T follicular helper cell (primary cell): Measurements from ENCODE around the gene LRP1B.
"Not testable (repeated sequence)": the region's sequence is repeated elsewhere in the genome, so short reads cannot be mapped to it uniquely, and the experiment has no call there.

ENCODE experiments used
- DNase-seq: peaks from one replicate; pipeline ENCODE4 v3.0.0-alpha.2; 2020; ENCODE audit warnings: low read depth

Gene LRP1B

DNA sequence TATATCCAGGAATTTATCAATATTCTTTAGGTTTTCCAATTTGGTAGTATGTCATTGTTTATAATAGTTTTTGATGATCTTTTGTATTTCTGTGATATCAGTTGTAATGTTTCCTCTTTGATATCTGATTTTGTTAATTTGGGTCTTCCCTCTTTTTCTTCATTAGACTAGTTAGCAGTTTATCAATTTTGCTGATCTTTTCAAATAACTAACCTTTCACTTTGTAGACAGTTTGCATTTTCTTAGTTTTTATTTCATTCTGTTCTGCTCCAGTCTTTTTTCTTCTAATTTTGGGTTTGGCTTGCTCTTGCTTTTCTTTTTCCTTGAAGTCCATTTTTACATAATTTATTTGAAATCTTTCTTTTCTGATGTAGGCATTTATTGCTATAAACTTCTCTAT is 824.4 kb downstream of the LRP1B start:
- no peak for DNase-seq

DNA sequence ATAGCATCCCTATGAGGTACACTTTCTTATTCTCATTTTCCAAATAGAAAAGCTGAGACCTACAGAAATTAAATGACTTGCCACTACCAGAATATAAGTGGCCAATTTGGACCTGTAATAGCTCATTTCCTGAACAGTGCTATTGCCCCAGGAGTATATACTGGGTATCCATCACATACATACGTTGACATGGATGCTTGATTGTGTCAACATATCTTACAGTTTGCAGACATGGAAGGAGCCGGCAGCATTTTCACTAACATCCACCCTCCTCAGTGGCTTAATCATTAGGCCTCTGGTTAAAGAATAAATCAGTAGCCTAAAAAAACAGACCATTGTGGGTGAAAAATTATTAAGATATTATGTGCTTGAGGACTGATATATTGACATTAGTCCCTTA is 829.3 kb downstream of the LRP1B start:
- DNase-seq: no peak

DNA sequence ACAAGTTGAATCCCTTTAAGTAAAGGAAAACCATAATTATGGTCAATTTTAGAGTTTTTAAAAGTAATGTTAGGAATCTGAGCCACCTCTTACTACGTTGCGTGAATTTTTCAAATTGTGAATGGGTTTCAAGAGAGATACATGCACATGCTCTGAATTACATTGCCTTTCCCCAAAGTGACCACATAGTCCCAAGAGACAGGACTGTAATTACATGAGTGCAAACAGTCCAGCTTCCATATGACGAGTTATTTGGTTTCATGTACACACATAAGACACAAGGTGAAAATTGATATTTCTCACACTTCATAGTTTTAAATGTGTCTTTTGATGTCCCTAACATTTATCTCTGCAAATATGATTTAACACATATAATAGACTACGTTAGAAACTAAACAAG is 850.8 kb downstream of the LRP1B start:
- no peak for DNase-seq

DNA sequence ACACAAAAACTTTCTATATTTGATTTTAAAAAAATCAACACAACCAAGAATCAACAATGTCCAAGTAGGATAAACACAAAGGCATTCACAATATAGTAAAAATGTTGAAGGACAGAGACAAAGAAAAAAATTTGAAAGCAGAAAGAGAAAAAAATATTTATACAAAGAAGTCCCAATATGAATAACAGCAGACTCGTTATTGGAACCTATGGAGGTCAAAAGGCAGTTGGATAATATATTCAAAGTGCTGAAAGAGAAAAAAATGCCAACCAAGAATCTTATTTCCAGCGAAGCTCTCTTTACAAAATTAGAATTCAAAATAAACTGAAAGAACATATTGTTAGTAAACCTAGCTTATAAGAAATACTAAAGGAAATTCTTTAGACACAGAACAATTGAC is 859.5 kb downstream of the LRP1B start:
- no peak for DNase-seq

DNA sequence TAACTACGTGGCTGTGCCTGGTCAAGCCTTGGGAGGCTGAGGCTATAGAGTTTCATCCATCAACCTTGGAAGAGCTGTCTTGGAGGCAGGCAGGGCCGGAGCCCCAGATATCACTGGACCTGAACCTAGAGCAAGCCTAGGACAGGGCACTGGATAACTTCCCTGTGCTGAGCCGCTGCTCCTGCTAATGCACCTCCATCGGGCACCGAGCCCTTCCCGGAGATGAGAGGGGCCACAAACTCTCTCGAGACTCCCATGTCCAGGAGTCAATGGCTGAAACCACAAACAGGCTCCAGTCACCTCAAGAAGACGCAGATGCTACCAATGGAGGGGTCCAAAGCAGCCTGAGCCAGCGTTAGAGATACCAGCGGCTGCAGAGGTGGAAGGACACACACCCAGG is 866.0 kb downstream of the LRP1B start:
- no peak for DNase-seq

DNA sequence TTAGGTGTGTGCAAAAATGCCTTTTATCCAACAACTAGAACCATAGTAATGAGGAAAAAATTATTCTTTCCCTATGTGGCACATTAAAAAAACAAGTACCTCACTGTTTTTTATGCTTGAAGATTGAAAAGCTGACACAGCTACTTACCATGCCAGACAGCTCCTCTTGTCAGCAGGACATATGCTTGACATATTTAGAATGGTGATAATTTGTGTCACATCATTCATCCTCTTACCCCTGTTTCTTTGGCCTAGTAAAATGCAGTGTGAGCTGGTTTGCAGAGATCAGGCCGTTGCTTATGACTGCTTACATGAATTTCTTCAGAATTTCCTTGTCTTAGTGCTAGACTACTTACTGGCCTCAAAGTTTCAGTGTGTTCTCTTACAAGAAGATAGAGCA is 869.9 kb downstream of the LRP1B start:
- no peak for DNase-seq

DNA sequence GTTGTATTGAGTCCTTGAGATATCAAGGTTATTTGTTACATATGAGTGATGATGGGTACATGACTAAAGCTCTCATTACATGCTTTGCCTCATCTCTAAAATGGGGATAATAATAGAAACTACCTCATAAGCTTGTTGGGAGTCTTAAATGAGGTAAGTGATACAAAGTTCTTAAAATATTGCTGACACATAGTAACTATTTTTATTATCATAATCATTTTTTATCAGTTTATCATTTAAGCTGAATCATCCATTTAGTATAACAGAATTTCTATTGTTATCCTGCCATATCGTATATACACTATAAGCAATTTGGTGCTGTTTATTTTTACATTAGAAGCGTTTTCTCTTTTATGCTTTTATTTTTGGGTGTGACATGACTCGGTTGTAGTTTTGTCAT is 871.1 kb downstream of the LRP1B start:
- no peak for DNase-seq

DNA sequence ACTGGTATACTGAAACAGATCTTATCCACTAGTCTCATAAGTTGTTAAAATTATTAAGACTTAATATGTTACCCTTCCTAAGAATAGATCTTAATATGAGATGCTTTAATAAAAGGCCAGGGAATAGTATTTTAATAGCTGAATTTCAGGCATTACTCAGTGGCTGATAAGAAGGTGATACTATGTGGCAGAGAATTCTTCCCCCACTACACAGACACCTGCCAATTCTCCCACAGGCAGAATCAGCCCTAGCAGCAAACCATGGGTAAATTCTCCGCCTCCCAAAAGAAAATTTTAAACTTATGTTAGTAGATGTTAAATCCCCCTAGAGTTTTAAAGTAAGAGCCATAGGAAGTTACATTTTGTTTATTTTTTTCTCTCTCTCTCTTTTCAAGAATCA is 888.8 kb downstream of the LRP1B start:
- DNase-seq: no peak

DNA sequence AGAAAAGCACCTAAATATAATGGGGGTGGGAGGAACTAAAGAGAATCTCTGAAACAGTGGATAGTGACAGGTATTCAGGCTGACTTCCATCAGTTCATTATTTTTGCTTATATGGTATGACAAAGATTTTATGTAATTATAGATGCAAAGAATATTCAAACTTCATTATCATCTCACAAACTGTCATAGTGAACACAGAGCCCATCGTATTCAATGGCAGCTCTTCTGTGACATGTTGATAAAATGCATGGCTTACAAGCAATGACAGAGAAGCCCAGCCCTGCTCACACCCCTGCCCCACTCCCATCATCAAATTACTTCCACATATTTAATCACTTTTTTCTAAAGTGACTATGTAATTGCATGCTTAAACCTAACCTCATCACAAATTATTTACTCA is 904.3 kb downstream of the LRP1B start:
- DNase-seq: no peak

GRCh38 chr2:141207036-141207385 is 923.8 kb downstream of the LRP1B start:
- DNase-seq: no peak

- DNase-seq: no peak
Observed at GRCh38 chr2:141201016-141201565, 929.7 kb downstream of the LRP1B start.

GRCh38 chr2:141200191-141200590 is 930.6 kb downstream of the LRP1B start:
- no peak for DNase-seq

- DNase-seq: no peak
Observed at GRCh38 chr2:141199711-141200110, 931.1 kb downstream of the LRP1B start.

- no peak for DNase-seq
Observed at GRCh38 chr2:141195087-141195486, 935.7 kb downstream of the LRP1B start.

GRCh38 chr2:141187075-141187439 is 943.8 kb downstream of the LRP1B start:
- DNase-seq: no peak

DNA sequence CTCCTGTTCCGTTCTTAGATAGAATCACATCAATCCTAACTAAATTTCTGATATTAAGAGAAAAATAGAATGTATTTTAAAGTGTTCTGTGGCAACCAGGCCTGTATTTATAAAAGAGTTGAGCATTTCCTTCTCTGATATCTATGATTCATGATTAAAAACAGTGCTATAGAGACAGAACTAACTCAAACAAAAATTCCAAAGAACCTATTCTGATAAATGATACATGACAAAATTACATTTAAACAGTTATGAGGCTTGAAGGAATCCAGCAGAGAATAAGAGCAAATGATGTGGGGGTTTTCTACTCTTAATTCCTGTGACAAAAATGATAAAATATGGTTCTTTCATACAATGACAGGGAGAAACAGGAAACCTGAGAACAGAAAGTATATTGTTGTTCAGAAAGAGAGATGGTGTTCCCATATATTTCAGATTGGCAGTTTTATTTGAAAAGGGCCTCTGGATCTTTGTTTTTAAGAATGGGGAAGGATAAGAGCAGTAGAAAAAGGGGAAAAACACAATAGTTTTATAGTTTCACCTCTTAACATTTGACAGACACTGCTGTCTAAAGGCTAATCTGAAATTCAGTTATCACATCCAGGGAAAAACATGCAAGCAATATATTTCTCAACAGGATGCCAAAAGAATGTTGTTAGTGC is 944.3 kb downstream of the LRP1B start:
- no peak for DNase-seq

- DNase-seq: no peak
Observed at GRCh38 chr2:141182246-141182645, 948.6 kb downstream of the LRP1B start.

DNA sequence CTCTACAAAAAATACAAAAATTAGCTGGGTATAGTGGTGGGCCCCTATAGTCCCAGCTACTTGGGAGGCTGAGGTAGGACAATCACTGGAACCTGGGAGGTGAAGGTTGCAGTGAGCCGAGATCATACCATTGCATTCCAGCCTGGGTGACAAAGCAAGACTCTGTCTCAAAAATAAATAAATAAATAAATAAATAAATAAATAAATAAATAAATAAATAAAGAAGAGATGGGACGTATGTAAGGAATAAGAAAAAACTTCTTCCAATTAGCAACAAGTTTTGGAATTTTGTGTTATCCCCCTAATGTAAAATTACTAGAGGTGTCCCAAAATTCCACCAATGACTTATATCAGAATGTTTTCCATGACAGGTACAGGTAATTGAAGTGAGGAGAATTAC is 961.7 kb downstream of the LRP1B start:
- DNase-seq: not testable (repeated sequence)

DNA sequence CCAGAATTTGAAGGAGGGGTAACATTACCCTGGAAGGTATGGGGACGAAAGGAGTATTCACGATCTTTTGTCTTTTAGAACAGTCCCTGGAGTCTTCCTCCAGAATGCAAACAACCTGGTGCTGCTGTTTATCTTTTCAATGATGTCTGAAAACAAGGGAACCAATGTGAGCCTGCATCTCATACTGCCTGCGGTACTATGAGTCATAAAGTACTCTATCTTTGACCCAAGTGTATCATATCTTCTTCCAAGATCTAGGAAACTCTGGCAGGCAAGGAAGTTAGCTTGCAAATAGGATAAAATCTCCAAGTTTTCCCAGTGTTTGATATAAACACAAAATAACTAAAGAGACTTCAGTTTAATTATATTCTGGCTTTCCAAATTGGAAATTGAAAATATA is 968.5 kb downstream of the LRP1B start:
- no peak for DNase-seq

DNA sequence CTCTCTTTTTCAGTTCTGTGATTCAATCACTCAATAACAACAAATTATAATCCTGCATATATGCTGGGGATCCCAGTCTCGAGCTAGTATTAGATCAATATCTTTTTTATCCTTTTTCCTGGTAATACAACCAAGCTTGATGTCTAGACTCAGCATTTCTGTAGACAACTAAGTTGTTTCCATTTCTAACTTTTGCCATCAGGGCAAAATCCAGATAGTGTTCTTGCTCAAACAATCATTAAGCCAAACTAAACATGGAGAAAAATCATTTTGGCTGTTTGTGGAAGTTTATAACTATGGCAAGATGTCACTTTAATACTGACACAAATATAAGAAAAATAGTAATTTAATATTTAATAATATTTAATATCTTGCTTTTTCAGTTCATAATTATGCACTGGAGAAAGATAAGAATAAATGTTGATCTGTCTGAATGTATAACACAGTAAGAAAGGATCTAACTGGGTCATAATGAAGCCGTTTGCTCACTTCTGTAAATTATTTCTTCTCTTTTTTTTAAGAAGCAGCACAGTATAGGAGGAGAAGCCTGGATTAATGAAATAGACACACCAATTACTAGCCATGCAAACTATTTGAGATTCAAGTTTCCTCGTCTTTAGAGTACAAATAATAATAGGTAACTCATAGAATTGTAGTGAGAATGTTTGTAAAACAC is 979.1 kb downstream of the LRP1B start:
- DNase-seq: no peak

- DNase-seq: no peak
Observed at GRCh38 chr2:141142025-141142424, 988.8 kb downstream of the LRP1B start.

GRCh38 chr2:141137122-141137693 is 993.6 kb downstream of the LRP1B start:
- no peak for DNase-seq

GRCh38 chr2:141133883-141134282 is 996.9 kb downstream of the LRP1B start:
- no peak for DNase-seq

DNA sequence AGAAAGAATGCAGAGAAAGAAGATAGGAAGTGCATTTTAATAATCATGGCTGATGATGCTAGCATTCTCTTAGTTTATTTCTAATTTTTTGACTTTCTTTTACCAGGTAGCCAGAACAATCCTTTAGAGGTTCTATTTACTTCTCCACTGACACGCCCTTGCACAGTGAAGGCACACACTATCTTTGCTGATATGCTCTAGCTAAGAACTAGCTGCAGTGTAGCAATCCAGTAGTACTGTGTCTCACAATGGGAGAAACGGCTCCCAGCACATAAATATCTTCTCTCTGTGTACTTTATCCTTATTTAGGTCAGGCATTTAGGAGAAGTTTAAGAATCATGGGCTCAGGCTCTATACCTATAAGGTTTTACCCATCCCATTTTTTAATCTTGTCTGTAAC is 1005.4 kb downstream of the LRP1B start:
- no peak for DNase-seq
